Astrocyte of the spinal cord (primary cell): ENCODE data around the gene ENAM.
"Not testable (repeated sequence)": the region's sequence is repeated elsewhere in the genome, so short reads cannot be mapped to it uniquely, and the experiment has no call there.

Experiments
- DNase-seq: peaks from one replicate; pipeline ENCODE4 v3.0.0; 2011; ENCODE audit warnings: low read depth, low spot score
- H3K4me3 ChIP-seq: 2 replicates; pipeline ENCODE4 v1.5.1; 2011; ENCODE audit warnings: low read depth, mild to moderate bottlenecking, low read length, moderate library complexity
- CTCF ChIP-seq: IDR thresholded peaks from 2 replicates; pipeline ENCODE4 v1.5.1; 2012; ENCODE audit warnings: low read depth, mild to moderate bottlenecking, low read length, inconsistent platforms
- in situ Hi-C: cut with HindIII; loops from 2 replicates; pipeline ENCODE4 v1.10.0; 2017; ENCODE audit warnings: low sequenced_read_pairs

ENAM gene

GRCh38 chr4:70637239-70637913, 8.8 kb downstream of the ENAM start:
- in situ Hi-C loops, result no loop called here
- DNase-seq, result no peak
- TF ChIP-seq CTCF, result no peak
- H3K4me3 ChIP-seq, result no peak overlapping the region

- in situ Hi-C loops, result no loop called here
- DNase-seq, result no peak
- H3K4me3 ChIP-seq, result no peak overlapping the region
- TF ChIP-seq CTCF, result no peak
Observed at GRCh38 chr4:70640192-70640591, 11.6 kb downstream of the ENAM start.

- DNase-seq, in situ Hi-C loops, H3K4me3 ChIP-seq: not testable (repeated sequence)
Observed at GRCh38 chr4:70650741-70651140, 22.2 kb downstream of the ENAM start.

- peak; percentile 41 for TF ChIP-seq CTCF
- peak; percentile 52 for DNase-seq
- H3K4me3 ChIP-seq, result no peak overlapping the region
- in situ Hi-C loops, result no loop called here
Observed at GRCh38 chr4:70651864-70652506, 23.4 kb downstream of the ENAM start.

- no peak overlapping the region for H3K4me3 ChIP-seq
- in situ Hi-C loops, result no loop called here
- no peak for TF ChIP-seq CTCF
- no peak for DNase-seq
Observed at GRCh38 chr4:70654605-70655011, 26.1 kb downstream of the ENAM start.

- no peak for DNase-seq
- in situ Hi-C loops, result no loop called here
- H3K4me3 ChIP-seq, result no peak overlapping the region
- TF ChIP-seq CTCF, result no peak
Observed at GRCh38 chr4:70657326-70657725, 28.8 kb downstream of the ENAM start.

GRCh38 chr4:70658418-70658817, 29.9 kb downstream of the ENAM start:
- TF ChIP-seq CTCF, result no peak
- no peak for DNase-seq
- in situ Hi-C loops, result no loop called here
- no peak overlapping the region for H3K4me3 ChIP-seq
